ENCODE measurements around the gene SLC13A3. TPM values are rescaled to one million over a fixed set of nuclear protein-coding genes. Genes with fewer than 3 reads are reported as not detected.

SLC13A3 gene
- total RNA-seq, 1 donor from 2014 or later = 1.6 TPM

DNA sequence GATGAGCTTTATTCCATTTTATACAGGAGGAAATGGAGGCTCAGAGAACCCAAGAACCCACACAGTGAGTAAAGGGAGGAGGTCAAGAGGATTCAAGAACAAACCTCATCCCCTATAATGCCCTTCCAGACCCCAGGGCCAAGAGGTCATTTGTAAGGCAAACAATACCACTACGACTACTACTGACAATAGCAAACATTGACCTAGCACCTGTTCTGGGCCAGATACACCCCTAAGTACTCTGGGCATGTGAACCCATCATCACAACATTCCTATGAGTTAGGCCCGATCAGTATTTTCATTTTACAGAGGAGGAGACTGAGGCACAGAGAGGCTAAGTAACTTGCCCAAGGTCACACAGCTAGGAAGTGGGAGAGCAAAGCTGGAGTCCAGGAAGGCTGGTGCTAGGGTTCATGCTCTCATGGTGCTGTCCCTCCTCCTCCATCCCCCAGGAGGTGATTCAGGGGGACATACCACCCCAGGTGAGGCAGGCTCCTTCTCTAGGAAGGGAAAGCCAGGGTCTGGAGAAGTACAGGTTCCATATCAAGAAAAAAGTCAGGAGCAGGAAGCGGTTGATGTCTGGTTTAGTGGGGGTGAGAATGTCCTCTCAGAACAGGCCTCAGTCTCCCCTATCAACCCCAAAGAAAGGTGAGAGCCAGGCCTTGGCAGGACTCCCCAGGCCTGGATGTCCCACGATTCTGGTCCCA is 13.7 kb downstream of the SLC13A3 start:
- H3K4me3 ChIP-seq (ENCODE audit: low read depth, low read length) = no peak overlapping the region
- TF ChIP-seq CTCF (conservative IDR thresholded peaks at IDR 0.05; ENCODE audit: low read depth, low read length) = no peak
- no peak for DNase-seq (ENCODE audit: low read depth)

GRCh38 chr20:46637020-46637419 is 14.2 kb downstream of the SLC13A3 start:
- H3K4me3 ChIP-seq (ENCODE audit: low read depth, low read length) = no peak overlapping the region
- DNase-seq (ENCODE audit: low read depth) = no peak
- TF ChIP-seq CTCF (conservative IDR thresholded peaks at IDR 0.05; ENCODE audit: low read depth, low read length) = no peak

DNA sequence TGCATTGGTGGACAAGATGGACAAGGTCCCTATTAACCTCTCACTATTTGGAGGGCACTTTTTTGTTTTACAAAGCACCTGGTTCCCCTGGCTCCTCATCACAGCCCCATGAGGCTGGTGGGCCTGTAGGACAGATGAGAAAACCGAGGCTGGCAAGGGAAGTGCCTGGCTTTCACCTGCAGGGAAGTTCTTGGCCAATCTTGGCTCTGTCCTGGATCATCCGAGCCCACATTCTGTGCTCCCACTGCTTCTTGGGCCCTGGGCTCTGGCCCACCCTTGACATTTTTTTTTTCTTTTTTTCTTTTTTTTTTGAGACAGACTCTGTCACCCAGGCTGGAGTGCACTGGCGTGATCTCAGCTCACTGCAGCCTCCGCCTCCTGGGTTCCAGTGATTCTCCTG is 14.7 kb downstream of the SLC13A3 start:
- DNase-seq (ENCODE audit: low read depth) = no peak
- TF ChIP-seq CTCF (conservative IDR thresholded peaks at IDR 0.05; ENCODE audit: low read depth, low read length) = no peak
- no peak overlapping the region for H3K4me3 ChIP-seq (ENCODE audit: low read depth, low read length)

DNA sequence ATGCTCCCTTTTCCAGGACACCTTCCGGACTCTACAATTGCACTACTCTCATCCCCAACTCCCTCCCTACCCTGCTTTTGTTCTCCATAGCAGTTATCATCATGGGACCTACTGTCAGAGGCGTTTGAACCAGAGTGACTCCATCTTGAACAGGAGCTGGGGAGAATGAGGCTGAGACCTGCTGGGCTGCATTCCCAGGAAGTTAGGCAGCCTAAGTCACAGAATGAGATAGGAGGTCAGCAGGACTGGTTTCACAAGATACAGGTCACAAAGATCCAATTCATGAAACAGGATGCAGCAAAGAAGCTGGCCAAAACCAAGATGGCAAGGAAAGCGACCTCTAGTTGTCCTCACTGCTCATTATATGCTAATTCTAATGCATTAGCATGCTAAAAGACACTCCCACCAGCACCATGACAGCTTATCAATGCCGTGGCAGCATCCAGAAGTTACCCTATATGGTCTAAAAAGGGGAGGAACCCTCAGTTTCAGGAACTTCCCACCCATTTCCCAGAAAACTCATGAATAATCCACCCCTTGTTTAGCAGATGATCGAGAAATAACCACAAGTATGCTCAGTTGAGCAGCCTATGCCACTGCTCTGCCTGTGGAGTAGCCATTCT is 15.6 kb downstream of the SLC13A3 start:
- H3K4me3 ChIP-seq (ENCODE audit: low read depth, low read length) = no peak overlapping the region
- TF ChIP-seq CTCF (conservative IDR thresholded peaks at IDR 0.05; ENCODE audit: low read depth, low read length) = no peak
- DNase-seq (ENCODE audit: low read depth) = no peak

GRCh38 chr20:46634528-46634927 is 16.7 kb downstream of the SLC13A3 start:
- no peak for DNase-seq (ENCODE audit: low read depth)
- no peak for TF ChIP-seq CTCF (conservative IDR thresholded peaks at IDR 0.05; ENCODE audit: low read depth, low read length)
- H3K4me3 ChIP-seq (ENCODE audit: low read depth, low read length) = no peak overlapping the region

GRCh38 chr20:46631874-46632446 is 19.3 kb downstream of the SLC13A3 start:
- no peak for DNase-seq (ENCODE audit: low read depth)
- H3K4me3 ChIP-seq (ENCODE audit: low read depth, low read length) = no peak overlapping the region
- no peak for TF ChIP-seq CTCF (conservative IDR thresholded peaks at IDR 0.05; ENCODE audit: low read depth, low read length)
